GM19468 (cell line): Measurements from ENCODE around the gene SLC25A12.
"Not testable (repeated sequence)": the region's sequence is repeated elsewhere in the genome, so short reads cannot be mapped to it uniquely, and the experiment has no call there.

ENCODE experiments used
- ATAC-seq: cut with Tn5 transposase; IDR thresholded peaks from one replicate; pipeline ENCODE4 v1.9.1; 2021; ENCODE audit warnings: mild to moderate bottlenecking, moderate library complexity, moderate number of reproducible peaks; ENCODE audit not compliant: unreplicated experiment; ENCODE audit errors: extremely low read depth

SLC25A12 gene

GRCh38 chr2:171835386-171835785 lies 58.7 kb downstream of the SLC25A12 start:
- ATAC-seq, result no peak

DNA sequence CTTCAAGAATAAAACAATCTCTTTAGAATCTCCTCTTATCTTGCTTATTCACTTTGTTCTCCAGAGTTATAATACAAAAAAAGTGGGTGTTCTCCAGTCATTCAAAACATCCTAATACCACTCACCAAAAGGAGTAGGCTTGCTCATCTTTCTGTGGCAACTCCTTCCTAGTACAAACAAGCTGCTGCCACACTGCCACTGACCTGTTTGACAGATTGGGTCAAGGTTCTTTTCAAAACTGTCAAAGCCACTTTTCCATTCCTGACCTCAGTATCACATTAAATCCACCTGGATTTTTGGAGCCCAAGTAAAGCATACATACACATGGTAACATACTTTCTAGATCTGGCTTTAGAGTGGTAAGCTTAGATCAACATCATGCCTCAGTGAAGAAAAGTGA lies 59.8 kb downstream of the SLC25A12 start:
- ATAC-seq, result no peak

- no peak for ATAC-seq
These were observed 61.6 kb downstream of the SLC25A12 start for GRCh38 chr2:171832489-171832888.

DNA sequence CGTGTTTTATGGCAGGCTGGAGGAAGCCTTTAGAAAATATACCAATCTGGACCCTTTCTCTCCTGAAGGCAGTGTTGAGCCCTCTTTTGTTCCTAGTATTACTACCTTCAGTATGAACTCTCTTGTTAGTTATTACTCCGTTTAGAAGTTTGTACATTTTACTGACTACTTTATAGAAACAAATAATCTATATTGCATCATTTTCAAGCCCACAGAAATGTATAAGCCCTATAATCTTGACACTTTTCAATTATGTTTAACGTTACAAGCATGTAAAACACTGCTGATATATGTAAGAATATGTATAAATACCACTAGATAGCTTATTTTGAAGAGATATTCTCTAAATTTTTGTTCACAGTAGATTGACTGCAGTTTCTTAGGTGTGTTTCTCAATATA lies 64.0 kb downstream of the SLC25A12 start:
- no peak for ATAC-seq

- no peak for ATAC-seq
These were observed 70.0 kb downstream of the SLC25A12 start for GRCh38 chr2:171824086-171824485.

GRCh38 chr2:171822525-171823322 lies 71.3 kb downstream of the SLC25A12 start:
- no peak for ATAC-seq

DNA sequence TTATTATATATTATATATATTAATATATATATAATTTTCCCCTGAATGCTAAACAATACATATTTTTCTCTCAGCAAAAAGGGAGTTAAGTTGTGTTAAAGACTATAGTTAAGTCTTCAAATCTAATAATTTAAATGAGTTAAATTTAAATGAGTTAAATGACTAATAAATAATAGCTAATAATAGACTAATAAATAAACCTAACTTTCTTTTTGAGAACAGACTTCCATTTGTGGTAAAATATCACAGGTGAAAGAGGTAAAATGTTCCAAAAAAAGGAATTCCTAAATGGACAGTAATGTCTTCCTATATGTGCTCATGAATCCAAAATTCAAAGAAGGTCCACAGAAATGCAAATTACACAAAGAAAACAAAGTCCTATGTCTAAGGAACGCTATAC lies 74.6 kb downstream of the SLC25A12 start:
- no peak for ATAC-seq

- ATAC-seq, result no peak
These were observed 79.2 kb downstream of the SLC25A12 start for GRCh38 chr2:171814883-171815282.

DNA sequence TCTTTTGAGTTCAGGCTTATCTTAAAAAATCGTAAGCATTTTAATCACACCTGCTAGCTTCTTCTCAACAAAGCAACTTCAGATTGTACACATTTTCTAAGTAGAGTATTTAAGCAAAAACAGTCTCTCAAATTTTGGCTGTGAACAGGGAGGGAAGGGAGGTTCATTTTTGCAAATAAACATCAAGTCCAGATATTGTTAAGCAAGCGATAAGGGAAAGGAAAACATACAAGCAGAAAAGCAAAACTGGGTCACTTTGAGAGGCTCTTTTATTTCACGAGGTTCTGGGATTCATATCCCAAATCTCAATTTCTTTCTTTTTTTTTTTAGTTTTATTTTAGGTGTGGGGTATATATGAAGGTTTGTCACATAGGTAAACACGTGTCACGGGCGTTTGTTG lies 79.9 kb downstream of the SLC25A12 start:
- ATAC-seq, result no peak

DNA sequence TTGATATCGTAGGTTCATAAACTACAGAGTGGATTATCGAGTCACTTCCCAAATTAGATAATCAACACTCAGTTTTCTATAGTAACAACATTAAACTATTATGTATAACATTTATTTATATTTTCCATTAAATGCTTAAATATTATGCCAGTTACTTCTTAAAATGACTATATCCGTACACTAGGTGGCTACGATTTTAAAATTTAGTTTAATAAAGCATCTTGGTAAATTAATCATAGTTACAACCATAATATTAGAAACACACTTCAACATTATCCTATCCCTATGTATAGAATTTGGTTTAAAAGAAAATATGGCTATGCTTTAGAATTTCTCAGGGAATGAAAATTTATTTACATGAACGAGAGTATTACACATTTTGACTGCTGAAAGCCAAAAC lies 80.3 kb downstream of the SLC25A12 start:
- no peak for ATAC-seq

DNA sequence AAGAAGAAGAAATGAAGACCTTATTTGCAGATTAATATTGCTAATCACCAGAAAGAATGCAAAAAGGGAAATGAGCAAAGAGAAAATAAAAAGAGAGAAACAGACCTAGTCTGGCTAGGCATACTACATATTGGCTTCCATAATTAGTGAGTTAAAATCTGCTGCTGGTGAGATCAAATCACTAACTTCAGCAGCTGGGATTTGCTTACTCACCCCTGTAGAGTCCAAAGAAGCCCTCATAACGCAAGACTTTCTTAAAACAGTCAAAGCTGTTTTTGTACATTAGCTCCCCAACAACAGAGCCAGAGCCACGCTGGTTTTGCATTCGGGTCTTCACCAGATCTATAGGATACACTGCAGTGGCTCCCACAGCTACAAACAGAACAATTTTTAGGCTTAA lies 80.9 kb downstream of the SLC25A12 start:
- ATAC-seq, result no peak

DNA sequence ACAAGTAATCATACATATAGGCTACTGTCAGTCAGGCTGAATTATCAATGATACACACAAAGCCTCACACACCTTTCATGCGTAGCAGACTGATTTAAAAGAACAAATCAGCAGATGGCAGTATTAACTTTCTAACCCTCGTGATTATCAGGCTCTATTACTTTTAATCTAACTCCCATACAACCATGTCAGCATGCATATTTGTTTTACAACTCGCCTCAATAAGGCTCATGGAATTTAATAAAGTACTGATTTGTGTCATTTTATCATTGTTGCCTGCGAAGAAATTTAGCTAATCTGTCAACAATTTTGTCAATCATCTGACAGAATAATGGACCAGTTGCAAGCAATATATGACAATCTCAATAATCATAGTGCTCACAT lies 82.8 kb downstream of the SLC25A12 start:
- ATAC-seq, result no peak

- ATAC-seq, result no peak
These were observed 83.4 kb downstream of the SLC25A12 start for GRCh38 chr2:171810422-171811244.

GRCh38 chr2:171808885-171809284 lies 85.2 kb downstream of the SLC25A12 start:
- not testable (repeated sequence) for ATAC-seq

DNA sequence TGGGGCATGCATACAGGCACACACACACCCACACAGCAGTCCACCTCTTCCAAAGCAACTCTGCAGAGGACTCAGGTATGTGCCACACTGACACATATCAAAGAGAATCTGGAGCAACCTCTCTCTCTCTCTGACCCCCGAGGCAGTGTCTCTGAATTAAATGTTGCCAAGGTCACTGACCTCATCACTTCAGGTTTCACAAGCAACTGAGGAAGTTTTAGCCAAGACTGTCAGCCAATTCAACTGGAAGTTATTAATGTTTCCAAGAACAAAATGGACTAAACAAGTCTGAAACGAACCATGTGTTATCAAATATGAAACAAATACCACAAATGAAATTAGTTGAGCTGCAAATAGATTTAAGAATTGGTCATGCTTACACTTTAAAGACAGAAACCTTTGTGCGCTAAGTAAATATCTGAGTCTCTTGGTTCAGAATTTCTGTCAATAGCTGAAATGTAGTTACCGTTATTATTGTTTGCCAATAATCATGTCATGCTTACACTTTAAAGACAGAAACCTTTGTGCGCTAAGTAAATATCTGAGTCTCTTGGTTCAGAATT lies 86.1 kb downstream of the SLC25A12 start:
- no peak for ATAC-seq

- ATAC-seq, result no peak
These were observed 86.9 kb downstream of the SLC25A12 start for GRCh38 chr2:171807119-171807518.

- no peak for ATAC-seq
These were observed 89.6 kb downstream of the SLC25A12 start for GRCh38 chr2:171804456-171804855.

- ATAC-seq, result no peak
These were observed 90.3 kb downstream of the SLC25A12 start for GRCh38 chr2:171803757-171804156.

DNA sequence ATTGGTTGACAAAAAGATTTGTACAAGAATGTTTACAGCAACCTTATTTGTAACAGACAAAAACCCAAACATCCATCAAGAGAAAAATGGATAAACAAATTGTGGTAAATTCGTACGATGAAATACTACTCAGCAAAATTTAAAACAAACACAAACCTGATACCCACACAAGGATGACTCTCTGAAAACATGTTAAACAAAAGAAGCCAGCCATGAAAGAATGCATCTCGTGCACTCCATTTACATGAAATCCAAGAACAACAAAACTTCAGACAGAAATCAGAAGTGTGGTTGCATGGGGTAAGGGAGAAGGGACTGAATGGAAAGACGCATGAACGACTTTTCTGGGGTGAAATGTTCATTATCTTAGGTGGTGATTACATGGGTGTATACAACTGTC lies 93.4 kb downstream of the SLC25A12 start:
- no peak for ATAC-seq

- ATAC-seq, result no peak
These were observed 95.8 kb downstream of the SLC25A12 start for GRCh38 chr2:171798156-171798820.

DNA sequence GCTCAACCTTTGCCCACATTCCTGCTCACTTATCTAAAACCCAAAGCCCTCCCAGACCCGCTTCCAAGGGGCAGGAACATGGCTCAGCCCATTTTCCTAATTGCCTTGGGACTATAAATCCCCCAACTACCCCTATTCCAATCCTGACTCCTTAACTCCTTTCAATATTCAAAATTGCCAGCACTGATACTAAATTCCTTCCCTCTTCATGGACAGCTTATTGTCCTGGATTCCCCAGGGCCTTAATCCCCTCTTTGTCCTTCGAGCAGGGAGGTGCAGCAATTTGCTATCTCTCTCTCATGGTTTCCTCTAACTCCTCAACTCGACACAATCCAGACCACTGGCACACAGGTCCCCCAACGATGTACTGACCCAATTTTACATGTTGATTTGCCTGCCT lies 99.1 kb downstream of the SLC25A12 start:
- ATAC-seq, result no peak
